Liver (tissue), 3 donors: Measurements from ENCODE around the gene HNRNPA1.

Experiments used
- ATF3 ChIP-seq: IDR thresholded peaks from 2 replicates; pipeline ENCODE4 v1.6.1; 2016; ENCODE audit warnings: antibody characterized with exemption
- CTCF ChIP-seq: fragments of 150-350 bp; IDR thresholded peaks from 2 replicates; pipeline ENCODE4 v1.5.1; 2017; ENCODE audit warnings: improper control_type of control experiment, low read depth, low read length; ENCODE audit not compliant: missing input control
- EGR1 ChIP-seq, 2 donors: IDR thresholded peaks; 2 replicates each; pipeline ENCODE4 v1.6.1; 2016 to 2018; ENCODE audit warnings: antibody characterized with exemption in 2 of 2, low read depth in 2 of 2
- GABPA ChIP-seq, 2 donors: IDR thresholded peaks in 1 of 2; conservative IDR thresholded peaks in 1 of 2; 2 replicates each; pipeline ENCODE4 v1.6.1; 2016; ENCODE audit warnings: antibody characterized with exemption in 2 of 2, mild to moderate bottlenecking in 1 of 2, moderate library complexity in 1 of 2
- HNF4A ChIP-seq, 2 donors: conservative IDR thresholded peaks; 2 replicates each; pipeline ENCODE4 v1.6.1; 2016; ENCODE audit warnings: antibody characterized with exemption in 2 of 2, mild to moderate bottlenecking in 2 of 2
- JUND ChIP-seq, 2 donors: IDR thresholded peaks; 2 replicates each; pipeline ENCODE4 v1.6.1; 2016; ENCODE audit warnings: antibody characterized with exemption in 2 of 2
- MAX ChIP-seq: IDR thresholded peaks from 2 replicates; pipeline ENCODE4 v1.6.1; 2016; ENCODE audit warnings: antibody characterized with exemption
- RAD21 ChIP-seq, 2 donors: IDR thresholded peaks; 2 replicates each; pipeline ENCODE4 v1.6.1; 2016; ENCODE audit warnings: antibody characterized with exemption in 2 of 2, mild to moderate bottlenecking in 2 of 2
- REST ChIP-seq: IDR thresholded peaks from 2 replicates; pipeline ENCODE4 v1.6.1; 2016; ENCODE audit warnings: antibody characterized with exemption, mild to moderate bottlenecking
- RXRA ChIP-seq, 2 donors: IDR thresholded peaks; 2 replicates each; pipeline ENCODE4 v1.6.1; 2017 to 2018; ENCODE audit warnings: antibody characterized with exemption in 2 of 2, mild to moderate bottlenecking in 1 of 2
- SP1 ChIP-seq: IDR thresholded peaks from 2 replicates; pipeline ENCODE4 v1.6.1; 2018; ENCODE audit warnings: antibody characterized with exemption, mild to moderate bottlenecking
- TAF1 ChIP-seq: conservative IDR thresholded peaks from 2 replicates; pipeline ENCODE4 v1.6.1; 2016; ENCODE audit warnings: antibody characterized with exemption, mild to moderate bottlenecking
- ZBTB33 ChIP-seq: IDR thresholded peaks from 2 replicates; pipeline ENCODE4 v1.6.1; 2016; ENCODE audit warnings: antibody characterized with exemption
- donor health status: healthy.
- donor health status: healthy.

GRCh38 chr12:54272214-54272613, 8.3 kb upstream of the HNRNPA1 start:
- TF ChIP-seq CTCF (no peak), RXRA (IDR thresholded peaks at IDR 0.05) (no peak), EGR1 (IDR thresholded peaks at IDR 0.05; ENCODE audit: low read depth in 2 of 2) (no peak), REST (no peak), MAX (no peak), TAF1 (no peak), JUND (IDR thresholded peaks at IDR 0.05) (no peak), GABPA (IDR thresholded peaks at IDR 0.05 in 1 of 2, conservative IDR thresholded peaks at IDR 0.05 in 1 of 2) (no peak), RAD21 (IDR thresholded peaks at IDR 0.05) (no peak), ATF3 (no peak), ZBTB33 (no peak), SP1 (no peak), HNF4A (conservative IDR thresholded peaks at IDR 0.05) (no peak)
